Measurements from ENCODE around the gene ASB2.

ASB2 gene

DNA sequence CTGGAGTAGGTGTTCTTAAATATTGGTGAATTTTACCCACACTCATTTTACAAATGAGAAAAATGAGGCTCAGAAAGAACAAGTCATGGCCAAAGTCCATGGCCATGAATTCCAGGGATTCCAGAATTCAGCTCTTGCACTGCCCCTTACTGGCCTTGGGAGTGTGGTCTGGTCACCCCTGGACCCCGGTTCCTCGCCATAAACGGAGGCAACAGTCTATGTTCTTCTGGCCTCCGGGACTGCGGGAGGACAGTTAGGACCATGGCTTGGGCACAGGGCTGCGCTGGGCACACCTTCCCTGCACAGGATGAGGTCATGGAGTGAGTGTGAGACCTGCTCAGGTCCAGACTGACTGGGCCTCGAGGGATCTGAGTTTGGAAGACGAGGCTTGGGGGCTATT is 27.6 kb upstream of the ASB2 start:
- no peak for TF ChIP-seq CTCF (IDR thresholded peaks at IDR 0.05; ENCODE audit: low read depth, low read length)
- H3K4me1 ChIP-seq, result no peaks in the 10 kb centered on the region
- H3K27me3 ChIP-seq, result no peaks in the 10 kb centered on the region
- H3K4me3 ChIP-seq (ENCODE audit: low read depth, low read length), result no peak overlapping the region
- no peaks in the 10 kb centered on the region for H3K9me3 ChIP-seq
- H3K36me3 ChIP-seq, result no peaks in the 10 kb centered on the region
- DNase-seq, result no peak

DNA sequence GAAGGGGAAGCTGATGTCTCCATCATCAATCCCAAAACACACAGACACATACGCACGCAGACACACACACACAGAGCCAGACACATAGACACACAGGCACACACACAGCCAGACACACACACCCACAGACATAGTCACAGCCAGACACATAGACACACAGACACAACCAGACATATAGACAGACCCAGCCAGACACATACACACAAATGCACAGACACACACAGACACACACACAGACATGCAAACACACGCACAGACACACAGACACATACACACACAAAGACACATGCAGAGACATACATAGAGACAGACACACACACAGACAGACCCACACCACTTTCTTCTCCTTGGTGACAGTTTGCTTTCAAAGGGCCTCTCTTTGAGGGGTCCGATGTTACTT is 27.0 kb upstream of the ASB2 start:
- H3K36me3 ChIP-seq, result no peaks in the 10 kb centered on the region
- H3K4me1 ChIP-seq, result no peaks in the 10 kb centered on the region
- no peak for DNase-seq
- TF ChIP-seq CTCF (IDR thresholded peaks at IDR 0.05; ENCODE audit: low read depth, low read length), result no peak
- H3K4me3 ChIP-seq (ENCODE audit: low read depth, low read length), result no peak overlapping the region
- H3K9me3 ChIP-seq, result no peaks in the 10 kb centered on the region
- no peaks in the 10 kb centered on the region for H3K27me3 ChIP-seq

GRCh38 chr14:94001501-94002396 is 25.4 kb upstream of the ASB2 start:
- TF ChIP-seq CTCF (IDR thresholded peaks at IDR 0.05; ENCODE audit: low read depth, low read length), result peak; percentile 98
- no peaks in the 10 kb centered on the region for H3K36me3 ChIP-seq

GRCh38 chr14:94001016-94001415 is 24.6 kb upstream of the ASB2 start:
- Histone ChIP-seq H3K27me3 (no peaks in the 10 kb centered on the region), H3K4me3 (ENCODE audit: low read depth, low read length) (no peak overlapping the region), H3K36me3 (no peaks in the 10 kb centered on the region), H3K4me1 (no peaks in the 10 kb centered on the region), H3K9me3 (no peaks in the 10 kb centered on the region)
- TF ChIP-seq CTCF (IDR thresholded peaks at IDR 0.05; ENCODE audit: low read depth, low read length), result no peak
- no peak for DNase-seq

More at GRCh38 chr14:94001501-94002396, 25.4 kb upstream of the ASB2 start:
- Histone ChIP-seq H3K9me3 (no peaks in the 10 kb centered on the region), H3K4me1 (no peaks in the 10 kb centered on the region), H3K4me3 (ENCODE audit: low read depth, low read length) (no peak overlapping the region), H3K27me3 (no peaks in the 10 kb centered on the region)
- DNase-seq, result peak; percentile 67

- H3K4me3 ChIP-seq (ENCODE audit: low read depth, low read length), result no peak overlapping the region
- H3K4me1 ChIP-seq, result no peaks in the 10 kb centered on the region
- H3K36me3 ChIP-seq, result no peaks in the 10 kb centered on the region
- TF ChIP-seq CTCF (IDR thresholded peaks at IDR 0.05; ENCODE audit: low read depth, low read length), result no peak
- no peaks in the 10 kb centered on the region for H3K27me3 ChIP-seq
- no peak for DNase-seq
- no peaks in the 10 kb centered on the region for H3K9me3 ChIP-seq
Observed at GRCh38 chr14:94000267-94000666, 23.9 kb upstream of the ASB2 start.

DNA sequence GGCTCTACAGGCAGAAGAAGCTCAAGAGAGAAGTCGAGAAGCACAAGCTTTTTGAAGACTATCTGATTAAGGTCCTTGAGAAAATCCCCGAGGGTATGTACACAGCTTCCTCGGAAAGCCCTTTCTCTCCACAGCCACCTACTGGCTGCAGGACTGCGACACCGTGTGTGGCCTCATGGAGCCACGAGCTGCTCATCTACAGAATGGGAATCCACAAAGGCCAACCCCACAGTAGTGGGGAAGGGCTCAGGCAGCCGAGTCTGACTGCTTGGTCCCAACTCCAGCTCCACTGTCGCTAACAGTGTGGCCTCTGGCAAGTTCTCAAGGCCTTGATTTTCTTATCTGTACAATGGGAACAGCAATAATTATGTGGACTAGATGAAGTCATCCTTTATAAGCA is 23.2 kb upstream of the ASB2 start:
- H3K27me3 ChIP-seq, result no peaks in the 10 kb centered on the region
- H3K36me3 ChIP-seq, result no peaks in the 10 kb centered on the region
- no peaks in the 10 kb centered on the region for H3K9me3 ChIP-seq
- TF ChIP-seq CTCF (IDR thresholded peaks at IDR 0.05; ENCODE audit: low read depth, low read length), result no peak
- no peak overlapping the region for H3K4me3 ChIP-seq (ENCODE audit: low read depth, low read length)
- DNase-seq, result no peak
- H3K4me1 ChIP-seq, result no peaks in the 10 kb centered on the region
